ENCODE measurements around the gene LRRC1.

Gene LRRC1

GRCh38 chr6:53951383-53951782, 156.6 kb downstream of the LRRC1 start:
- TF ChIP-seq SUZ12 (IDR thresholded peaks at IDR 0.05; ENCODE audit: extremely low read depth, insufficient read depth, insufficient read length) = no peak
- no peak for TF ChIP-seq ZNF274 (IDR thresholded peaks at IDR 0.05; ENCODE audit: low read depth, low read length)
- TF ChIP-seq YY1 (IDR thresholded peaks at IDR 0.05; ENCODE audit: insufficient read depth, insufficient read length) = no peak
- Histone ChIP-seq H3K9me3 (ENCODE audit: insufficient read depth, low read length) (peaks cover 5% of the 10 kb centered on the region; the same call in 1 of the 2 replicates), H3K4me3 (ENCODE audit: insufficient read length, low read depth) (no peak overlapping the region), H3K9ac (ENCODE audit: insufficient read length, low read depth) (no peak overlapping the region), H3K36me3 (ENCODE audit: insufficient read depth, insufficient read length, low read length) (no peaks in the 10 kb centered on the region), H3K27me3 (ENCODE audit: insufficient read depth, insufficient read length) (no peaks in the 10 kb centered on the region), H3K4me1 (ENCODE audit: insufficient read depth, insufficient read length) (peaks cover under 1% of the 10 kb centered on the region)
- no peak for DNase-seq (ENCODE audit: low read depth, low spot score)

GRCh38 chr6:53956068-53956711, 161.4 kb downstream of the LRRC1 start:
- no peak for TF ChIP-seq SUZ12 (IDR thresholded peaks at IDR 0.05; ENCODE audit: extremely low read depth, insufficient read depth, insufficient read length)
- TF ChIP-seq YY1 (IDR thresholded peaks at IDR 0.05; ENCODE audit: insufficient read depth, insufficient read length) = no peak
- TF ChIP-seq ZNF274 (IDR thresholded peaks at IDR 0.05; ENCODE audit: low read depth, low read length) = no peak
- Histone ChIP-seq H3K4me3 (ENCODE audit: insufficient read length, low read depth) (no peak overlapping the region), H3K9me3 (ENCODE audit: insufficient read depth, low read length) (no peaks in the 10 kb centered on the region; the same call in 1 of the 2 replicates), H3K27me3 (ENCODE audit: insufficient read depth, insufficient read length) (no peaks in the 10 kb centered on the region), H3K36me3 (ENCODE audit: insufficient read depth, insufficient read length, low read length) (no peaks in the 10 kb centered on the region), H3K9ac (ENCODE audit: insufficient read length, low read depth) (no peak overlapping the region), H3K4me1 (ENCODE audit: insufficient read depth, insufficient read length) (no peaks in the 10 kb centered on the region)
- peak; percentile 60 for DNase-seq (ENCODE audit: low read depth, low spot score)

DNA sequence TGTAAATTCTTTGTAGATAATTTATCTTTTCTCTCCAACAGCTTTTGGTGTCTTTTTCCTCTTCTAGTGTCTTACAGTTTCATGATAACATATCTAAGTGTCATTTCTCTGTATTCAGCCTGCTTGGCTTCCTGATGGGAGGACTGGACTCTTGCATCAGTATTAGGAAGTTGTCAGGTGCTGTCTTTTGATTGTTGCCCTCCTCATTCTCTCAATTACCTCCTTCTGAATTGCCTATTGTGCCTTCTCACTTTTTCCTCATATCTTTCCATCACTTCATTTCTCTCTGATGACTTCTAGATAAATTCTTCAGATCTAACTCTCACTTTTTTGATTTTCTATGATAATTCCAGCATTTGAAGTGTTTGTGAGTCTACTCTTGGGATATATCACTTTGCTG, 162.0 kb downstream of the LRRC1 start:
- Histone ChIP-seq H3K4me3 (ENCODE audit: insufficient read length, low read depth) (no peak overlapping the region), H3K27me3 (ENCODE audit: insufficient read depth, insufficient read length) (no peaks in the 10 kb centered on the region), H3K4me1 (ENCODE audit: insufficient read depth, insufficient read length) (no peaks in the 10 kb centered on the region), H3K36me3 (ENCODE audit: insufficient read depth, insufficient read length, low read length) (no peaks in the 10 kb centered on the region), H3K9me3 (ENCODE audit: insufficient read depth, low read length) (no peaks in the 10 kb centered on the region; the same call in 1 of the 2 replicates), H3K9ac (ENCODE audit: insufficient read length, low read depth) (no peak overlapping the region)
- TF ChIP-seq ZNF274 (IDR thresholded peaks at IDR 0.05; ENCODE audit: low read depth, low read length) (no peak), YY1 (IDR thresholded peaks at IDR 0.05; ENCODE audit: insufficient read depth, insufficient read length) (no peak), SUZ12 (IDR thresholded peaks at IDR 0.05; ENCODE audit: extremely low read depth, insufficient read depth, insufficient read length) (no peak)
- no peak for DNase-seq (ENCODE audit: low read depth, low spot score)

- TF ChIP-seq ZNF274 (IDR thresholded peaks at IDR 0.05; ENCODE audit: low read depth, low read length) (no peak), SUZ12 (IDR thresholded peaks at IDR 0.05; ENCODE audit: extremely low read depth, insufficient read depth, insufficient read length) (no peak), YY1 (IDR thresholded peaks at IDR 0.05; ENCODE audit: insufficient read depth, insufficient read length) (no peak)
- no peaks in the 10 kb centered on the region for H3K4me1 ChIP-seq (ENCODE audit: insufficient read depth, insufficient read length)
- no peaks in the 10 kb centered on the region for H3K27me3 ChIP-seq (ENCODE audit: insufficient read depth, insufficient read length)
- H3K9ac ChIP-seq (ENCODE audit: insufficient read length, low read depth) = no peak overlapping the region
- no peak overlapping the region for H3K4me3 ChIP-seq (ENCODE audit: insufficient read length, low read depth)
- no peak for DNase-seq (ENCODE audit: low read depth, low spot score)
- no peaks in the 10 kb centered on the region for H3K36me3 ChIP-seq (ENCODE audit: insufficient read depth, insufficient read length, low read length)
- no peaks in the 10 kb centered on the region; the same call in 1 of the 2 replicates for H3K9me3 ChIP-seq (ENCODE audit: insufficient read depth, low read length)
Measured at GRCh38 chr6:53959717-53960116, 164.9 kb downstream of the LRRC1 start.

DNA sequence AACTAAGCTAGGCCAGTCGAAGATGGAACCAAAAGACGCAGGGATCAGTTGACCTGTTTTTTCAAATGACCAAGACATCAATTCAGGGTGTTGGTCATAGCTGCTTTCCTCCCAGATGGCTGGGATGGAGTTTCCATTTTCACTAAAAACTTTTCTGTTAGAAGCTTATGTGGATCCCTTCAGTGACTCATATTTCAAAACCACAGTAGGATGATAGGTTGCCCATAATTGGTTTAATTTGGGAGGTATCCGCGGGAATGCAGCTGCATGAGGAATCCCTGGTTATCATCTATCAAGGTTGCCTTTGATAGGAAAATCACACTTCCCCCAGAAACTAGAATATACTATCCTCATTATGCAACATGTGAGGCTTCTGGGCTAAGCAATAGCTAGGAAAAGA, 165.5 kb downstream of the LRRC1 start:
- Histone ChIP-seq H3K4me1 (ENCODE audit: insufficient read depth, insufficient read length) (no peaks in the 10 kb centered on the region), H3K9ac (ENCODE audit: insufficient read length, low read depth) (no peak overlapping the region), H3K9me3 (ENCODE audit: insufficient read depth, low read length) (no peaks in the 10 kb centered on the region; the same call in 1 of the 2 replicates), H3K4me3 (ENCODE audit: insufficient read length, low read depth) (no peak overlapping the region), H3K36me3 (ENCODE audit: insufficient read depth, insufficient read length, low read length) (no peaks in the 10 kb centered on the region), H3K27me3 (ENCODE audit: insufficient read depth, insufficient read length) (no peaks in the 10 kb centered on the region)
- no peak for TF ChIP-seq YY1 (IDR thresholded peaks at IDR 0.05; ENCODE audit: insufficient read depth, insufficient read length)
- no peak for TF ChIP-seq SUZ12 (IDR thresholded peaks at IDR 0.05; ENCODE audit: extremely low read depth, insufficient read depth, insufficient read length)
- no peak for TF ChIP-seq ZNF274 (IDR thresholded peaks at IDR 0.05; ENCODE audit: low read depth, low read length)
- no peak for DNase-seq (ENCODE audit: low read depth, low spot score)

GRCh38 chr6:53961679-53962370, 167.0 kb downstream of the LRRC1 start:
- Histone ChIP-seq H3K4me1 (ENCODE audit: insufficient read depth, insufficient read length) (no peaks in the 10 kb centered on the region), H3K4me3 (ENCODE audit: insufficient read length, low read depth) (no peak overlapping the region), H3K27me3 (ENCODE audit: insufficient read depth, insufficient read length) (no peaks in the 10 kb centered on the region), H3K9me3 (ENCODE audit: insufficient read depth, low read length) (no peaks in the 10 kb centered on the region; the same call in 1 of the 2 replicates), H3K9ac (ENCODE audit: insufficient read length, low read depth) (no peak overlapping the region), H3K36me3 (ENCODE audit: insufficient read depth, insufficient read length, low read length) (no peaks in the 10 kb centered on the region)
- DNase-seq (ENCODE audit: low read depth, low spot score) = no peak
- TF ChIP-seq SUZ12 (IDR thresholded peaks at IDR 0.05; ENCODE audit: extremely low read depth, insufficient read depth, insufficient read length) = no peak

GRCh38 chr6:53962646-53963045, 167.8 kb downstream of the LRRC1 start:
- no peaks in the 10 kb centered on the region for H3K4me1 ChIP-seq (ENCODE audit: insufficient read depth, insufficient read length)
- no peaks in the 10 kb centered on the region for H3K27me3 ChIP-seq (ENCODE audit: insufficient read depth, insufficient read length)
- no peak for TF ChIP-seq YY1 (IDR thresholded peaks at IDR 0.05; ENCODE audit: insufficient read depth, insufficient read length)
- no peak for TF ChIP-seq ZNF274 (IDR thresholded peaks at IDR 0.05; ENCODE audit: low read depth, low read length)
- no peak for TF ChIP-seq SUZ12 (IDR thresholded peaks at IDR 0.05; ENCODE audit: extremely low read depth, insufficient read depth, insufficient read length)
- H3K9me3 ChIP-seq (ENCODE audit: insufficient read depth, low read length) = no peaks in the 10 kb centered on the region; the same call in 1 of the 2 replicates
- DNase-seq (ENCODE audit: low read depth, low spot score) = no peak
- H3K9ac ChIP-seq (ENCODE audit: insufficient read length, low read depth) = no peak overlapping the region
- no peaks in the 10 kb centered on the region for H3K36me3 ChIP-seq (ENCODE audit: insufficient read depth, insufficient read length, low read length)
- H3K4me3 ChIP-seq (ENCODE audit: insufficient read length, low read depth) = no peak overlapping the region

Data from NT2/D1 (cell line).